GM12875 (cell line): ENCODE data around the gene ADCY4.

Source experiments
- H3K4me3 ChIP-seq: one replicate; pipeline ENCODE4 v1.5.1; 2011; ENCODE audit warnings: low read depth, low read length, control low read depth
- CTCF ChIP-seq: IDR thresholded peaks from 2 replicates; pipeline ENCODE4 v1.5.1; 2011; ENCODE audit warnings: low read depth, mild to moderate bottlenecking, control low read depth, inconsistent platforms, low read length, moderate library complexity, borderline replicate concordance; ENCODE audit not compliant: insufficient read depth

The ADCY4 gene

GRCh38 chr14:24300326-24300980 is 34.4 kb downstream of the ADCY4 start:
- peak overlapping the region; percentile 50 for H3K4me3 ChIP-seq
- TF ChIP-seq CTCF = no peak

GRCh38 chr14:24299255-24300191 is 35.3 kb downstream of the ADCY4 start, which contains the start of the genes DHRS1 and NOP9:
TSS of gene DHRS1 (minus strand) at chr14:24299780. CDS start at chr14:24299106, 674 bp downstream.
TSS of gene NOP9 (plus strand) at chr14:24299850. CDS start at chr14:24299955, 105 bp downstream.
- H3K4me3 ChIP-seq = peak within 1 kb of the TSS; percentile 50
- no peak for TF ChIP-seq CTCF

GRCh38 chr14:24298892-24299254 is 36.0 kb downstream of the ADCY4 start:
- no peak for TF ChIP-seq CTCF
- H3K4me3 ChIP-seq = peak overlapping the region; percentile 50

GRCh38 chr14:24297190-24297964 is 37.5 kb downstream of the ADCY4 start:
- no peak overlapping the region for H3K4me3 ChIP-seq
- no peak for TF ChIP-seq CTCF

GRCh38 chr14:24296341-24297157 is 38.3 kb downstream of the ADCY4 start:
- TF ChIP-seq CTCF = peak; percentile 72; the same call in 1 of the 2 replicates
- H3K4me3 ChIP-seq = no peak overlapping the region

- H3K4me3 ChIP-seq = no peak overlapping the region
- TF ChIP-seq CTCF = no peak
These were observed 41.3 kb downstream of the ADCY4 start for GRCh38 chr14:24293525-24293924.
